Tibial artery (tissue), 4 donors: ENCODE results near the gene NIPSNAP3A.

Experiments
- DNase-seq, 2 donors: peaks; one replicate each; pipeline ENCODE4 v3.0.0-alpha.2; 2019
- H3K27ac ChIP-seq, 2 donors: fragments of 200-600 bp; sonication (generic) in 1 of 2; 1 replicate in 1 of 2; 2 replicates in 1 of 2; pipeline ENCODE4 v1.5.1; 2018 to 2019; ENCODE audit warnings: mild to moderate bottlenecking in 1 of 2
- H3K27me3 ChIP-seq, 2 donors: fragments of 200-600 bp; sonication (generic) in 1 of 2; one replicate each; pipeline versions ENCODE4 v1.5.1 to v1.6.0; 2016 to 2019
- H3K36me3 ChIP-seq, 3 donors: fragments of 200-600 bp; sonication (generic) in 2 of 3; one replicate each; pipeline ENCODE4 v1.5.1; 2016 to 2019; ENCODE audit warnings: mild to moderate bottlenecking in 2 of 3
- H3K4me1 ChIP-seq, 4 donors: fragments of 200-600 bp; sonication (generic) in 2 of 4; 1 replicate in 3 of 4; 2 replicates in 1 of 4; pipeline ENCODE4 v1.5.1; 2016 to 2019
- H3K4me3 ChIP-seq, 2 donors: fragments of 200-600 bp; sonication (generic) in 1 of 2; 1 replicate in 1 of 2; 2 replicates in 1 of 2; pipeline ENCODE4 v1.5.1; 2018 to 2019; ENCODE audit warnings: mild to moderate bottlenecking in 2 of 2
- H3K9me3 ChIP-seq, 3 donors: fragments of 200-600 bp; sonication (generic) in 1 of 3; one replicate each; pipeline ENCODE4 v1.5.1; 2016 to 2019
- intact Hi-C: fragments of 100-400 bp; cut with DNase I; formaldehyde crosslinking; loops from one replicate; pipeline ENCODE4 v1.15.0; 2023; ENCODE audit warnings: low total_unique reads
- TF ChIP-seq, protein P1 (sequence below), 2 experiments: fragments of 200-600 bp in 1 of 2; fragments of 450-650 bp in 1 of 2; IDR thresholded peaks; one replicate each; pipeline ENCODE4 v1.5.1; 2017 to 2019; ENCODE audit warnings: antibody characterized with exemption in 2 of 2, mild to moderate bottlenecking in 1 of 2, moderate library complexity in 1 of 2

Gene NIPSNAP3A

DNA sequence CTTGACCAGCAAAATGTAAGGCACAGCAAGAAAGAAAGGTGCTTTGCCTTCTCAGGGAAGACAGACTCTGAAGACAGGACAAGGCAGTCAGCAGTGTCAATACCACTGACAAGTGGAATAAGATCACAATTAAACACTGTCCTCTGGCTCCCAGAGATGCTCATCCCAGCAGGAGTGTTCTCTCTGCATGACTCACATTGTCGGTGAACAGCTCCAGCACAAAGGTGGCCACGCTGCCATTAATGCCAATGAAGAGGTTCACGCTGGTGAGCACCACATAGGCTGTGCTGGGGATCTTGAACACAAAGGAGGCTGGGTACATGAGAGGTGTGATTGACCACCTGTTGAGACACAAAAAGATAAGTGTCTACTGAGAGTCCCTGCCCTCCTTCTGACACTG lies 48.4 kb downstream of the NIPSNAP3A start:
- no peak overlapping the region for H3K27ac ChIP-seq
- intact Hi-C loops, result no loop called here
- DNase-seq, result no peak
- TF ChIP-seq, protein P1, sequence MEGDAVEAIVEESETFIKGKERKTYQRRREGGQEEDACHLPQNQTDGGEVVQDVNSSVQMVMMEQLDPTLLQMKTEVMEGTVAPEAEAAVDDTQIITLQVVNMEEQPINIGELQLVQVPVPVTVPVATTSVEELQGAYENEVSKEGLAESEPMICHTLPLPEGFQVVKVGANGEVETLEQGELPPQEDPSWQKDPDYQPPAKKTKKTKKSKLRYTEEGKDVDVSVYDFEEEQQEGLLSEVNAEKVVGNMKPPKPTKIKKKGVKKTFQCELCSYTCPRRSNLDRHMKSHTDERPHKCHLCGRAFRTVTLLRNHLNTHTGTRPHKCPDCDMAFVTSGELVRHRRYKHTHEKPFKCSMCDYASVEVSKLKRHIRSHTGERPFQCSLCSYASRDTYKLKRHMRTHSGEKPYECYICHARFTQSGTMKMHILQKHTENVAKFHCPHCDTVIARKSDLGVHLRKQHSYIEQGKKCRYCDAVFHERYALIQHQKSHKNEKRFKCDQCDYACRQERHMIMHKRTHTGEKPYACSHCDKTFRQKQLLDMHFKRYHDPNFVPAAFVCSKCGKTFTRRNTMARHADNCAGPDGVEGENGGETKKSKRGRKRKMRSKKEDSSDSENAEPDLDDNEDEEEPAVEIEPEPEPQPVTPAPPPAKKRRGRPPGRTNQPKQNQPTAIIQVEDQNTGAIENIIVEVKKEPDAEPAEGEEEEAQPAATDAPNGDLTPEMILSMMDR (IDR thresholded peaks at IDR 0.05), result no peak
- H3K9me3 ChIP-seq, result no peaks in the 10 kb centered on the region
- no peaks in the 10 kb centered on the region for H3K4me1 ChIP-seq
- no peaks in the 10 kb centered on the region for H3K27me3 ChIP-seq
- H3K36me3 ChIP-seq, result peaks cover 92 to 99% (median 94%) of the 10 kb centered on the region in 3 donors
- no peak overlapping the region for H3K4me3 ChIP-seq

DNA sequence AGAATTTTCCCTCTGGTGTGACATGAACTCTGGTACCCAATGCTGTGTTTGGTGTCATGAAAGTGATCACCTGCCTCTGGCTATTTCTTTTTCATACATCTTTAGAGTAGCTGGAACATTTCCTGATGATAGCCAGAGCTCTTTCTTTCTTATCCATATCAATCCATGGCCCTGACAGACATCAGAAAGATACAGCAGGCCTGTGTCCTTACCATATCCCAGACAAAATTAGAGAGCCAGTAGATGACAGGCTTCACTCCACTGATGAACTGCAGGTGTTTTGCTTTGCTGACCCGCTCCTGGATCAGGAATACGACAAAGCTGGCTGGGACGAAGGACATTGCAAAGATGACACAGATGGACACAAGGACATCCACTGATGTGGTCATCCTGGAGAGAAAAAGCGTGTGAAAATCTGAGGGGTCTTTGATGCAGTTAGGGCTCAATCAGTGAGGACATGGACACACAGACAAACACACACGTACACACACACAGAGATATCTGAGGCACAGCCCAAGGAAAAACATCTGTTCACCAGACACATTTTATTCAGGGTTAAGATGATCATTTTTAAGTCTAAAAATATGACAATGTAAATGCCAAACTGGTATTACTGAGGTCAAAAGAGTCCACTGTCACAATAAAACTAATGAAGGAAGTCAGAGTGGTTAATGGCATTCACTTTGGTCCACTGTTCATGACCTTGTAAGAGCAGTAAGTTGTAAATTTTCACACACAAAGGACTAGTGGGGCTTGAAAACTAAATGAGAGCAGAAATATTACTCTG lies 50.9 kb downstream of the NIPSNAP3A start:
- Histone ChIP-seq H3K27me3 (no peaks in the 10 kb centered on the region), H3K4me1 (no peaks in the 10 kb centered on the region), H3K9me3 (no peaks in the 10 kb centered on the region), H3K27ac (no peak overlapping the region), H3K4me3 (no peak overlapping the region), H3K36me3 (peaks cover 93 to 99% (median 94%) of the 10 kb centered on the region in 3 donors)
- TF ChIP-seq, protein P1 (IDR thresholded peaks at IDR 0.05), result no peak
- DNase-seq, result no peak
- intact Hi-C loops, result no loop called here

DNA sequence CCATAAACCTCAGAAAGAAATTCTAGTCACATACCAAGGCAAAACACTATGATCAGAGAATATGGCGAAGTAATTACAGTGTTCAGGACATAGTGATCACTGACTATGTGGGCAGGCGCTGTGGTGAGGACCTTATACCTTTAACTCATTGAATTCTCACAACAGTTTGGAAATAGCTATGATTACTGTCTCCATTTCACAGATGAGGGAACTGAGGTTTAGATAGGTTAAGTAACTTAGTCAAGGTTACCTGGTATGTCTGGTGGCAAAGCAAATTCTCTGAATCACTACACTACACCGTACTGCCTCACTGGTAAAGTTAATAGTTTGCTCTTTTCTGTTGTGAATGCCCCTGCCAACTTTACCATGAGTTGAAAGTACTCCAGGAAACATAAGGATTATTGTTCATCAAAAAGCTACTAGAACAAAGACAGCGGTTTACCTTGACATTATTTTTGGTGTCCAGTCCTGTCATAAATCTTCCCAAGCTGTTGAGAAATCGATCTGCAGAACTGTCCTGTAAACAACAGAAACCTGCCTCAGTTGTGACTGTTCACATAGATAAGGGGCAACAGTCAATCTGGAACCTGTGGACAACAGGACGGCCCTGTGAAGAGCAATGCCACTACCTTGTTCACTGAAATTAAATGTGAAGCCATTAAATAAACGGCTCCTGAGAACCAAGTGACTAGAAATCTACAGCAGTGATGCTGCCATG lies 52.7 kb downstream of the NIPSNAP3A start:
- Histone ChIP-seq H3K4me3 (no peak overlapping the region), H3K27me3 (no peaks in the 10 kb centered on the region), H3K36me3 (peaks cover 93 to 99% (median 97%) of the 10 kb centered on the region in 3 donors), H3K4me1 (no peaks in the 10 kb centered on the region), H3K27ac (no peak overlapping the region), H3K9me3 (no peaks in the 10 kb centered on the region)
- DNase-seq, result no peak
- intact Hi-C loops, result no loop called here
- TF ChIP-seq, protein P1 (IDR thresholded peaks at IDR 0.05), result no peak

DNA sequence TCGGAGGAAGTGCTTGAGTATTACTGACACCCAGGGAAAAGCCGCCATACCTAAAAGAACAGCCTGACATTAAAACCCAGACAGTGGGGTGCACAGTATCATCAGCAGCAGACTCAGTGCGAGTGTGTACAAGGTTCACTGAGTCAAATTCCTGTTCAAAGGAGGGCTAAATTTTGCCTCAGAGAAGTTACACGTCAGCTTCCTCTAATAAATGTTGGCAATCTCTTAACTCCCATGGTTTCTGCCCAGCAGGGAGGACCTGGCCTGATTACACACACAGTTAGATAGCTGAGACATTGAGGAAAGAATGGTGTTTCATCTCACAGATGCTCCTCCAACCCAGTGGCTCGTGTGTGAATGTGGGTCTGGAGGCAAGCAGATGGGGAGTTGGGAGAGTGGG lies 54.6 kb downstream of the NIPSNAP3A start:
- Histone ChIP-seq H3K4me3 (no peak overlapping the region), H3K36me3 (peaks cover 94 to 99% (median 95%) of the 10 kb centered on the region in 3 donors), H3K27me3 (no peaks in the 10 kb centered on the region), H3K27ac (no peak overlapping the region), H3K4me1 (no peaks in the 10 kb centered on the region), H3K9me3 (no peaks in the 10 kb centered on the region)
- TF ChIP-seq, protein P1 (IDR thresholded peaks at IDR 0.05), result no peak
- no peak for DNase-seq
- intact Hi-C loops, result no loop called here

DNA sequence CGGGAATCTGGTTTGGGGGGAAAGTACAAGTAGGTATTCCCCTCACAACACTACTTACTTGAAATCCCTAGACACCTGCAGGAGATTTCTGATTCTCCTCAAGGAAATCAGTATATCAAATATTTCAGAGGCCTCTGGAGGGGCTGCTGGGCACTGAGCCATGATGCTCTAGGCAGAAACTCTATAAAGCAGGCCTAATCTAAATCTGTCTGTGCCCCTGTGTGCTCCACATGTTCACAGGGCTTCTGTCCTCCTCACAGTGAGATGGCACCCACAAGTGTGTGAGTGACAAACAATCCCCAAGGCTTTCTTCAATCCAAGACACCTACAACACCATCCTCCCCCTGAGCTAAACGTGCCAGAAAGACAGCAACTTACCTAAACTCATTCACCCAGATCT lies 55.4 kb downstream of the NIPSNAP3A start:
- Histone ChIP-seq H3K4me3 (no peak overlapping the region), H3K36me3 (peaks cover 87 to 99% (median 88%) of the 10 kb centered on the region in 3 donors), H3K9me3 (no peaks in the 10 kb centered on the region), H3K4me1 (no peaks in the 10 kb centered on the region), H3K27me3 (no peaks in the 10 kb centered on the region), H3K27ac (no peak overlapping the region)
- TF ChIP-seq, protein P1 (IDR thresholded peaks at IDR 0.05), result no peak
- intact Hi-C loops, result no loop called here
- DNase-seq, result no peak
